ENCODE results near the gene PIGP.
"Not testable (repeated sequence)": the region's sequence is repeated elsewhere in the genome, so short reads cannot be mapped to it uniquely, and the experiment has no call there.

PIGP gene

DNA sequence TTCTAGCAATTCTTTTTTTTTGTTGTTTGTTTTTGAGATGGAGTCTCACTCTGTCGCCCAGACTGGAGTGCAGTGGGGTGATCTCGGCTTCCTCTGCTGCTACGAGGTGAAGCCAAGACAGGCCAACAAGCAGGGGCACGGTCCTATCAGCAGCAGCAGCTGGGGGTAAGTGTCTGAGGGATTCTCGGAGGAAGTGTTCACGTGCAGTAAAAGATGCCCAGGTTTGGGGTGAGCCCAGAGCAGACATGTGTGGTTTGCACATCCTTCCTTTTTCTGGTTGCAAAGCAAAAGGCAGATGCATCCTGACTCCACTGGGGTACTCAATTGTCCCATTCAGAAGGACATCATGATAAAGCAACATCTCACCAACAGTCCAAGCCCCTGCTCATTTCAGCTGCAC is 27.7 kb downstream of the PIGP start:
- no peak for DNase-seq (ENCODE audit: low read depth in 2 of 3, low spot score in 2 of 3)

DNA sequence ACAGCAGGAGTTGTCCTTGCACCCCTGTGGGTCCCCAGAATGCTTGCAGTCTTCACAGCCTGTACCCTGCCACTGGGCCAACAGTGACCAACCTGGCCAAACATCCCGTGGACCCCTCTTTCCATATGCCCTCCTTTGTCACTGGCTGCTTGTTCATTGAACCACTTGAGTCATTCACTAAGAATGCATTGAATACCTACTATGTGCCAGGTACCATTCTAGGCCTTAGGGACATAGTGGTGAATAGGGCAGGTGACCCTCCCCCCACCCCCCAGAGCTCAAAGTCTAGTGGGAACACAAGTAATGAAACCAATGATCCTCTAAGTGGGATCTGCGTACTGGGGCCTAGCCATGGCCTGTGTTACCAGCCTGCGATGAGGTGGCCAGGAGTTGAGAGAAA is 28.2 kb downstream of the PIGP start:
- no peak for DNase-seq (ENCODE audit: low read depth in 2 of 3, low spot score in 2 of 3)

DNA sequence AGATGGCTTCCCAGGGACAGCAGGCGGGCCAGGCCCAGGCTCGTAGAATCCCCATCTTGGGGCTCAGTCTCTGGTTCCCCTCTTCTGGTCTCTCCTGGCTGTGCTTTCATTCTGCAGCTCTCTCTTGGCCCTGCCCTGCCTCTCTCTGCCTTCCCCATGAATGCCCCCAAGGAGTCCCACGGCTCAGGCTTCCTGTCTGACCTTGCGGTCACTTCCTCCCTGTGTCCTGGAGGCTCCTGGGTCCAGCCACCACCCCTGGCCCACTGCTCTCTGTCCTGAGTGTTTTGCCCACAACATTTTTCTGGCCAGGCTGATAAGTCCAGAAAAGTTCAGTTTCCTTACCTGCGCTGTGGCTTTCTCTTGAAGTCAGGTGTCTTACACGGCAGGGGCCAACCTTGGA is 29.1 kb downstream of the PIGP start:
- no peak for DNase-seq (ENCODE audit: low read depth in 2 of 3, low spot score in 2 of 3)

DNA sequence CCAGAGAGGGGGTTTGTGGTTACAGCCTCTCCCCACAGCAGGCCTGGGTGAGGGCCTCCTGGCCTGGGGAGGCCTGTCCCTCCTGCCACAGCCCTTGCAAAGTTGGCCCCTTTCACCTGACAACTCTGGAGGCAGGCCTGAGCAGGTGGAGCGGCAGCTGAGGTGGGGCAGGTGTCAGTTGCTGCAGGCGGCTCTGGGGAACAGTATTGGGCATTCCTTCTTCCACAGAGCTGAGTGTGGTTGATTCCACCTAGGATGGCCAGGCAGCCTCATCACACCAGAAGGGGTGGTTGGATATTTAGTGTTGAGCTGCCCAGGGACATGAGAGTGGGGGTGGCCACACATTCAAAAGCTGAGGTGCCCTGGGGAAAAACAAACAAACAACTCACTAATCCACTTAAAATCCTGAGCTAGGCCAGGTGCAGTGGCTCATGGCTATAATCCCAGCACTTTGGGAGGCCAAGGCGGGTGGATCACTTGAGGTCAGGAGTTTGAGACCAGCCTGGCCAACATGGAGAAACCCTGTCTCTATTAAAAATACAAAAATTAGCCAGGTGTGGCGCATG is 31.1 kb downstream of the PIGP start:
- no peak for DNase-seq (ENCODE audit: low read depth in 2 of 3, low spot score in 2 of 3)

DNA sequence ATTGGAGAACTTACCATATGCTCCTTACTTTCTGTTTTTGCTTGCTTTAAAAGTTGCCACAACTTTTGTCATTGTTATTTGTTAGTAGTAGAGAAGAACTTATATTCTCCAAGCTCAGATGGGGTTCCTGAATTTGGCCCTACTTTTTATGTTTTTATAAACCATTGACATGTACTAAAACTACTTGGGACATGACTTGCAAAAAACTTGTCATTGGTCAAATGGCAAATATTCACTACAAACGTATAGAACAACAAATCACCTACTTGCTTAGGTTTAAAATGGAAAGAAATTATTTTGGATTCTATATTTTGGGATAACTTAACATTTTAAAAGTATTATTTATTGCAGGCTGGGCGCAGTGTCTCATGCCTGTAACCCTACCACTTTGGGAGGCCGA is 32.7 kb downstream of the PIGP start:
- DNase-seq (ENCODE audit: low read depth in 2 of 3, low spot score in 2 of 3): no peak

DNA sequence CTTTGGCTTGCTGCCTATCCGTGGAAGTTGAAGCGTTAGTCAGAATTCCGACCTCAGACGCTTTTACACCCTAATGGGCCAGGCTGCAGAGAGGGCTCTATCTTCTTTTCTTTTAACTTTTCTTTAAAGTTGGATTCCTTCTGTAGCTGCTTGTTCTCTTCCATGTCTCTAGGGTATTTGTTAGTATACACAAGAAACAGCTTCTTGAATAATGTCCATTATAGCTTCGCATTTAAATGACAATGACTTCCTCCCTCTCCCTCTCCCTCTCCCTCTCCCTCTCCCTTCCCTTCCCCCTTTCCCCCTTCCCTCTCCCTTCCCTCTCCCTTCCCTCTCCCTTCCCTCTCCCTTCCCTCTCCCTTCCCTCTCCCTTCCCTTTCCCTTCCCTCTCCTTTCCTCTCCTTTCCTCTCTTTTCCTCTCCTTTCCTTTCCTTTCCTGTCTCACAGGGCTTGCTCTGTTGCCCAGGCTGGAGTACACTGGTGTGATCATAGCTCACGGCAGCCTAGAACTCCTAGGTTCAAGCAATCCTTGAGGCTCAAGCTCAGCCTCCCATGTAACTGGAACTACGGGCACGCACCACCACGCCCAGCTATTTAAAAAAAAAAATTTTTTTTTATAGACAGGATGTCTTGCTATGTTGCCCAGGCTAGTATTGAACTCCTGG is 33.3 kb downstream of the PIGP start:
- DNase-seq (ENCODE audit: low read depth in 2 of 3, low spot score in 2 of 3): no peak

DNA sequence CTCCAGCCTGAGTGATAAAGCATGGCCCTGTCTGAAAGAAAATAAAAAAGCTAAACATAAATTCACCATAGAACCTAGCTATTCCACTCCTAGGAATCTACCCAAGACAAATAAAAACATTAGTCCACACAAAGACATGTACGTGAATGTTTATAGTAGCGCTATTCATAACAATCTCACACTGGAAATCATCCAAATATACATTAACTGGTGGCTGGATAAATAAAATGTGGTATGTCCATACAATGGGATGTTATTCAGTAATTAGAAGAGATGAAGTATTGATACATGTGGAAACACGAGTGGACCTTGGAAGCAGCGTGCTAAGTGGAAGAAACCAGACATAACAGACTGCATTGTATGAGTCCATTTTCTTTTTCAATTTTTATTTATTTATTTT is 36.7 kb downstream of the PIGP start:
- DNase-seq (ENCODE audit: low read depth in 2 of 3, low spot score in 2 of 3): no peak

GRCh38 chr21:37034394-37034793 is 38.5 kb downstream of the PIGP start:
- not testable (repeated sequence) for DNase-seq (ENCODE audit: low read depth in 2 of 3, low spot score in 2 of 3)

GRCh38 chr21:37032877-37033471 is 39.9 kb downstream of the PIGP start:
- DNase-seq (ENCODE audit: low read depth in 2 of 3, low spot score in 2 of 3): no peak

DNA sequence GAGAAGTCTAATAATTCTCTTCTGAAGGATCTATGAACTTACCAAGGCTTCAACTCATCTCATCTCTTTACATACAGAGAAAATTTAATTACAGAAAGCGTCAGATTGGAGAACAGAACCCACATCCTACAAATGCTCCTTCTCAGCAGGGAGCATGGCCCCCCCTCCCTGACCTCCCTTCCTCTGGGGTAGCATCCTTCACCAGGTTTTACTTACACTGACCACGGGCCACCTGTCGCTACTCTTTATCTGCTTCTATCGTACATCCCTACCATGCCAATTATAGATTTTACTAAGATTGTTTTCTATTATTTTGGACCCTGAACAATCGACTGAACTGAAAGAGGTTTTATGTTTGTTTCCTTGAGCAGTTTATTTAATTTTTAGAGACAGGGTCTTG is 40.6 kb downstream of the PIGP start:
- no peak for DNase-seq (ENCODE audit: low read depth in 2 of 3, low spot score in 2 of 3)

GRCh38 chr21:37030864-37031263 is 42.0 kb downstream of the PIGP start:
- no peak for DNase-seq (ENCODE audit: low read depth in 2 of 3, low spot score in 2 of 3)

DNA sequence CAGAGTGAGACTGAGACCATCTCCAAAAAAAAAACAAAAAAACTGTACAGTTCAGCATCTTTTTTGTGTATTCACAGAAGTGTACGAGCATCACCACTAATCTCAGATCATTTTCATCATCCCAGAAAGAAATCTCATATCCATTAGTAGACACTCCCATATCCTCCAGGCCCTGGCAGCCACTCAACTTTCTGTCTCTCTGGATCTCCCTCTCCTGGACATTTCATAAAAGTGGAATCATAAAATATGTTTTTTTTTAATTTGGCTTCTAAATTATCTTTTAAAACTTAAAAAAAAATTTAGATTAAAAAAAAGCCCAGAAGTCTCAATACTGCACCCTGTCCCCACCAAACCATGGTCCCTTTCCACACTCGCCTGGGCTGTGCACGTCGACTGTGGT is 44.3 kb downstream of the PIGP start:
- DNase-seq (ENCODE audit: low read depth in 2 of 3, low spot score in 2 of 3): no peak

DNA sequence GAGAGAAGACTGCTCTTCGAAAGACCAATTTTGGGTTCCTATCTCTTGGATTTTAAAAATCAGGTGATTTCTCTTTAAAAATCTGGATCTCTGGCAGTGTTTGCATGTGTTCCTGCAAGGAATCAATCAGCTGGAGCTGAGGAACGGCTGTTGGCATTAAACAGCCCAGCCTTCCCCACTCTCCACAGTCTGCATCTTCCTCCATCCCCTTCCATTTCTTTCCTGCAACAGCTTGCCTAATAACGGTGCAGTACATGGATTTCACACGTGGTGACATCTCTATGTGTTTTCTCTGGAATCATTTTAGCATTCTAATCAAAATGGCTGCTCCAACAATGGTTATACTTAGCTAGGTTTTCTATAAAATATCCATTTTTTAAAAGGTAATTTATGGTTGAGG is 46.4 kb downstream of the PIGP start:
- no peak for DNase-seq (ENCODE audit: low read depth in 2 of 3, low spot score in 2 of 3)

DNA sequence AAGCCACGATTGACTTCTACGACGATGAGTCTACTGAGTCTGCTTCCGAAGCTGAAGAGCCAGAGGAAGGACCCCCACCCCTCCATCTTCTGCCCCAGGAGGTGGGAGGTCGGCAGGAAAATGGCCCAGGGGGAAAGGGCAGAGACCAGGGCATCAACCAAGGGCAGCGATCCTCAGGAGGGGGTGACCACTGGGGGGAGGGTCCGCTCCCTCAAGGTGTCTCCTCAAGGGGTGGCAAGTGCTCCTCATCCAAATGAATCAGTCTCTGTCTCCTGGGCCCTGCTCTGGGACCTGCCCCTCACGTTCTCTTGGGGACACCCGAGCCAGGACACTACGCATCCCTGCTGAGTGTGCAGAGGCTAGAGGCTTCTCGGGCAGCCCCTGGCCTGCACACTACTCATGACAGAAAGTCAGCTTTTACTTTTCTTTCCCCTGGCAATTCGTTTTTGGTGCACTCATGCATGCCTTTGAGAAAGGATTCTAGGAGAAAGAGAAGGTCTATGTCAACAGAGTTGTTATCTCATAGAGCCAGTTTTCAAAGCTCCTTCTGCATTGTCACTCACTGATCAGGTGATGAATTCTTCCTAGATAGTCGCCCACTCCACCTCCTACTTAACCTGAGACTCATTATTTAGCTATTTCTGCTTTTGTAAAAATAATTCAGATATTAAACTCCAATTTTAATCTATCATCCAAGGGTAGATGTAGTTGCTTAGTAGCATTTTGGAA is 54.8 kb downstream of the PIGP start:
- no peak for DNase-seq (ENCODE audit: low read depth in 2 of 3, low spot score in 2 of 3)

Measured in activated CD8-positive, alpha-beta memory T cell treated with anti-CD3 and anti-CD28 coated beads for 48 hours (primary cell).